ENCODE results near the gene SLC29A1. TPM values are rescaled to one million over a fixed set of nuclear protein-coding genes. Genes with fewer than 3 reads are reported as not detected.

Gene SLC29A1
- total RNA-seq, 4 donors from 2014 or later: 18.3 to 95.5 (median 40.8) TPM

- Histone ChIP-seq H3K27me3 (no peaks in the 10 kb centered on the region), H3K9me3 (no peaks in the 10 kb centered on the region), H3K4me1 (peaks cover 13 to 17% of the 10 kb centered on the region in 2 donors), H3K36me3 (peaks cover 2 to 50% of the 10 kb centered on the region in 2 donors), H3K4me3 (no peak overlapping the region), H3K27ac (peak overlapping the region in 3 of 4 donors; percentile 25 to 97 (median 91))
- in situ Hi-C loops (cut with MboI; ENCODE audit: low sequenced_read_pairs in 4 of 4): no loop called here
- ATAC-seq: no peak
- intact Hi-C loops (cut with DNase I; ENCODE audit: low total_unique reads): no loop called here
- TF ChIP-seq POLR2A (IDR thresholded peaks at IDR 0.05) (no peak), CTCF (IDR thresholded peaks at IDR 0.05 in 4 of 5, conservative IDR thresholded peaks at IDR 0.05 in 1 of 5) (no peak)
- DNase-seq: no peak
These were observed 31.9 kb downstream of the SLC29A1 start for GRCh38 chr6:44255105-44255808.

- in situ Hi-C loops (cut with MboI; ENCODE audit: low sequenced_read_pairs in 4 of 4): no loop called here
- ATAC-seq (no peak), DNase-seq (no peak)
- Histone ChIP-seq H3K27me3 (no peaks in the 10 kb centered on the region), H3K4me1 (peaks cover 8 to 12% of the 10 kb centered on the region in 2 donors), H3K27ac (peak overlapping the region; percentile 87 to 97 (median 92)), H3K9me3 (no peaks in the 10 kb centered on the region), H3K4me3 (peak overlapping the region; percentile 77 to 99 (median 88)), H3K36me3 (peaks cover 2 to 42% of the 10 kb centered on the region in 2 donors)
- intact Hi-C loops (cut with DNase I; ENCODE audit: low total_unique reads): loop anchor here (1.0 kb wide), 1 partner anchor 8 kb away; no protein-coding TSS in a partner anchor
- no peak for TF ChIP-seq POLR2A (IDR thresholded peaks at IDR 0.05)
- no peak for TF ChIP-seq CTCF (IDR thresholded peaks at IDR 0.05 in 4 of 5, conservative IDR thresholded peaks at IDR 0.05 in 1 of 5)
These were observed 32.7 kb downstream of the SLC29A1 start for GRCh38 chr6:44255871-44256774.

- Histone ChIP-seq H3K4me1 (peaks cover 8 to 12% of the 10 kb centered on the region in 2 donors), H3K36me3 (peaks cover 2 to 40% of the 10 kb centered on the region in 2 donors), H3K4me3 (peak overlapping the region; percentile 77 to 99 (median 88)), H3K27ac (peak overlapping the region; percentile 87 to 97 (median 92)), H3K9me3 (no peaks in the 10 kb centered on the region), H3K27me3 (no peaks in the 10 kb centered on the region)
- DNase-seq: no peak
- ATAC-seq: no peak
- intact Hi-C loops (cut with DNase I; ENCODE audit: low total_unique reads) (loop anchor here (1.0 kb wide), 3 partner anchors 8 to 84 kb away; no protein-coding TSS in a partner anchor), in situ Hi-C loops (cut with MboI; ENCODE audit: low sequenced_read_pairs in 4 of 4) (no loop called here)
- TF ChIP-seq POLR2A (IDR thresholded peaks at IDR 0.05): no peak
- TF ChIP-seq CTCF (IDR thresholded peaks at IDR 0.05 in 4 of 5, conservative IDR thresholded peaks at IDR 0.05 in 1 of 5): no peak
These were observed 33.3 kb downstream of the SLC29A1 start for GRCh38 chr6:44256775-44257024.

- H3K4me3 ChIP-seq: peak within 1 kb of the TSS; percentile 77 to 99 (median 88)
- TF ChIP-seq POLR2A (IDR thresholded peaks at IDR 0.05) (peak; percentile 75 to 77), CTCF (IDR thresholded peaks at IDR 0.05 in 4 of 5, conservative IDR thresholded peaks at IDR 0.05 in 1 of 5) (peak; percentile 54 to 99 (median 90))
- peak; percentile 73 to 81 for ATAC-seq
- no peaks in the 10 kb centered on the region for H3K27me3 ChIP-seq
- intact Hi-C loops (cut with DNase I; ENCODE audit: low total_unique reads) (loop anchor here (1.0 kb wide), 2 partner anchors 23 to 85 kb away; no protein-coding TSS in a partner anchor), in situ Hi-C loops (cut with MboI; ENCODE audit: low sequenced_read_pairs in 4 of 4) (no loop called here)
- no peaks in the 10 kb centered on the region for H3K9me3 ChIP-seq
- peaks cover 8 to 12% of the 10 kb centered on the region in 2 donors for H3K4me1 ChIP-seq
- H3K36me3 ChIP-seq: peaks cover 2 to 35% of the 10 kb centered on the region in 2 donors
- H3K27ac ChIP-seq: peak within 1 kb of the TSS; percentile 87 to 97 (median 92)
- DNase-seq: peak in 1 of 2 donors; percentile 58
These were observed 33.8 kb downstream of the SLC29A1 start, which contains the start of gene SLC35B2 for GRCh38 chr6:44257025-44257752. Gene SLC35B2, minus strand, starts transcription at chr6:44257528. Its CDS starts 118 bp downstream, at chr6:44257410.
